GM19372 (cell line): ENCODE results near the gene POLR2J3.
"Not testable (repeated sequence)": the region's sequence is repeated elsewhere in the genome, so short reads cannot be mapped to it uniquely, and the experiment has no call there.

Source experiments
- ATAC-seq: cut with Tn5 transposase; IDR thresholded peaks from one replicate; pipeline ENCODE4 v1.9.1; 2021; ENCODE audit warnings: mild to moderate bottlenecking, low read depth, moderate library complexity; ENCODE audit not compliant: unreplicated experiment

The POLR2J3 gene

GRCh38 chr7:102589857-102590256 is 17.5 kb upstream of the POLR2J3 start:
- peak; percentile 36 for ATAC-seq

GRCh38 chr7:102583495-102583894 is 11.1 kb upstream of the POLR2J3 start:
- ATAC-seq: not testable (repeated sequence)

GRCh38 chr7:102581722-102582121 is 9.3 kb upstream of the POLR2J3 start:
- not testable (repeated sequence) for ATAC-seq

GRCh38 chr7:102578486-102578885 is 6.1 kb upstream of the POLR2J3 start:
- ATAC-seq: not testable (repeated sequence)

- not testable (repeated sequence) for ATAC-seq
Observed at GRCh38 chr7:102577315-102578240, 5.2 kb upstream of the POLR2J3 start.

- ATAC-seq: not testable (repeated sequence)
Observed at GRCh38 chr7:102576363-102576762, 4.0 kb upstream of the POLR2J3 start.

- not testable (repeated sequence) for ATAC-seq
Observed at GRCh38 chr7:102574607-102575006, 2.2 kb upstream of the POLR2J3 start.

- ATAC-seq: not testable (repeated sequence)
Observed at GRCh38 chr7:102568620-102569019, 3.8 kb downstream of the POLR2J3 start.

GRCh38 chr7:102550808-102551422 is 21.5 kb downstream of the POLR2J3 start, which contains the start of gene SPDYE2:
SPDYE2 (plus strand) TSS chr7:102551226; CDS start chr7:102553256, 2,030 bp downstream.
- not testable (repeated sequence) for ATAC-seq

GRCh38 chr7:102546353-102546752 is 26.0 kb downstream of the POLR2J3 start:
- ATAC-seq: peak; percentile 81

- ATAC-seq: not testable (repeated sequence)
Observed at GRCh38 chr7:102545288-102545687, 27.1 kb downstream of the POLR2J3 start.

- ATAC-seq: not testable (repeated sequence)
Observed at GRCh38 chr7:102544372-102544771, 28.0 kb downstream of the POLR2J3 start.

- not testable (repeated sequence) for ATAC-seq
Observed at GRCh38 chr7:102543596-102543995, 28.8 kb downstream of the POLR2J3 start, which contains the start of gene UPK3BL2. UPK3BL2 (minus strand) TSS chr7:102543696; CDS start chr7:102543636, 60 bp downstream.

- ATAC-seq: not testable (repeated sequence)
Observed at GRCh38 chr7:102542771-102543170, 29.6 kb downstream of the POLR2J3 start.

GRCh38 chr7:102542083-102542482 is 30.3 kb downstream of the POLR2J3 start:
- not testable (repeated sequence) for ATAC-seq

- ATAC-seq: not testable (repeated sequence)
Observed at GRCh38 chr7:102540604-102541003, 31.8 kb downstream of the POLR2J3 start.

- not testable (repeated sequence) for ATAC-seq
Observed at GRCh38 chr7:102535062-102535615, 37.2 kb downstream of the POLR2J3 start.

GRCh38 chr7:102532127-102532526 is 40.3 kb downstream of the POLR2J3 start:
- not testable (repeated sequence) for ATAC-seq

GRCh38 chr7:102531583-102531982 is 40.8 kb downstream of the POLR2J3 start:
- not testable (repeated sequence) for ATAC-seq

- not testable (repeated sequence) for ATAC-seq
Observed at GRCh38 chr7:102527822-102528793, 44.3 kb downstream of the POLR2J3 start.
